IMR-90 (cell line): ENCODE measurements around the gene TGFBRAP1. TPM values are rescaled to one million over a fixed set of nuclear protein-coding genes. Genes with fewer than 3 reads are reported as not detected.

ENCODE experiments used
- ATAC-seq: fragments of 200-7000 bp; cut with Tn5 transposase; 2 replicates; pipeline ENCODE4 v1.9.1; 2020; ENCODE audit warnings: low read depth, mild to moderate bottlenecking, moderate library complexity
- BruUV-seq: library from RNA; stranded (reverse); fragments of 400-500 nt; replicated peaks from 2 replicates; lab custom pipeline; 2021; lab: Mats Ljungman, UMichigan
- CTCF ChIA-PET: fragments of 300-600 bp; formaldehyde crosslinking; extraction: SDS; loops from one replicate; lab custom pipeline; 2021; ENCODE audit warnings: antibody characterized with exemption; lab: Yijun Ruan, JAX
- POLR2A ChIA-PET: fragments of 300-600 bp; sonication (Branson Sonifier 250); formaldehyde crosslinking; loops from one replicate; lab custom pipeline; 2022; ENCODE audit warnings: antibody characterized with exemption; ENCODE audit not compliant: unreplicated experiment; lab: Charles Lee
- DNase-seq: peaks from one replicate; pipeline ENCODE4 v3.0.0; 2013
- H2AFZ ChIP-seq: replicated peaks from 2 replicates; pipeline ENCODE3; 2013; ENCODE audit warnings: low read length, mild to moderate bottlenecking; ENCODE audit not compliant: poor library complexity
- H2AK5ac ChIP-seq: 2 replicates; pipeline ENCODE4 v1.6.1; 2013; ENCODE audit warnings: low read depth, low read length, inconsistent platforms
- H2AK9ac ChIP-seq: replicated peaks from 2 replicates; pipeline ENCODE3; 2013; ENCODE audit warnings: mild to moderate bottlenecking, low read depth, low read length, moderate library complexity; ENCODE audit not compliant: poor library complexity
- H2BK120ac ChIP-seq: 2 replicates; pipeline ENCODE4 v1.6.1; 2013; ENCODE audit warnings: low read depth, low read length, inconsistent platforms
- H2BK15ac ChIP-seq: 3 replicates; pipeline ENCODE4 v1.6.1; 2013; ENCODE audit warnings: low read depth, low read length, inconsistent platforms
- H2BK20ac ChIP-seq: 2 replicates; pipeline ENCODE4 v1.6.1; 2013; ENCODE audit warnings: low read depth, mild to moderate bottlenecking, inconsistent platforms, low read length, moderate library complexity
- H2BK5ac ChIP-seq: 2 replicates; pipeline ENCODE4 v1.6.1; 2013; ENCODE audit warnings: mild to moderate bottlenecking, low read depth, low read length, inconsistent platforms; ENCODE audit not compliant: poor library complexity, severe bottlenecking
- H3K14ac ChIP-seq: replicated peaks from 2 replicates; pipeline ENCODE4 v1.6.1; 2013; ENCODE audit warnings: low read depth, low read length, inconsistent platforms
- H3K18ac ChIP-seq: 2 replicates; pipeline ENCODE4 v1.6.1; 2013; ENCODE audit warnings: low read depth, low read length, control low read depth
- H3K23ac ChIP-seq: 2 replicates; pipeline ENCODE4 v1.6.1; 2013; ENCODE audit warnings: low read depth, low read length, inconsistent platforms
- H3K27ac ChIP-seq: 2 replicates; pipeline ENCODE4 v1.5.1; 2013; ENCODE audit warnings: mild to moderate bottlenecking, control low read depth, low read length; ENCODE audit not compliant: insufficient read depth
- H3K27me3 ChIP-seq: 2 replicates; pipeline ENCODE4 v1.6.1; 2013; ENCODE audit warnings: low read length; ENCODE audit not compliant: control insufficient read depth, insufficient read depth
- H3K36me3 ChIP-seq: 2 replicates; pipeline ENCODE4 v1.6.1; 2013; ENCODE audit warnings: low read length, mixed read lengths; ENCODE audit not compliant: control insufficient read depth, insufficient read depth
- H3K4ac ChIP-seq: 2 replicates; pipeline ENCODE4 v1.6.1; 2013; ENCODE audit warnings: low read depth, low read length, inconsistent platforms
- H3K4me1 ChIP-seq: 2 replicates; pipeline ENCODE4 v1.6.1; 2013; ENCODE audit warnings: low read length, mixed read lengths; ENCODE audit not compliant: control insufficient read depth, insufficient read depth
- H3K4me2 ChIP-seq: 2 replicates; pipeline ENCODE4 v1.6.1; 2013; ENCODE audit warnings: low read depth, mild to moderate bottlenecking, control low read depth, low read length, moderate library complexity
- H3K4me3 ChIP-seq: 2 replicates; pipeline ENCODE4 v1.5.1; 2013; ENCODE audit warnings: low read depth, mild to moderate bottlenecking, control low read depth, low read length, moderate library complexity; ENCODE audit not compliant: insufficient read depth
- H3K56ac ChIP-seq: 2 replicates; pipeline ENCODE4 v1.6.1; 2013; ENCODE audit warnings: low read length, inconsistent platforms; ENCODE audit not compliant: insufficient read depth; ENCODE audit errors: extremely low read depth
- H3K79me1 ChIP-seq, 2 experiments: 2 replicates each; pipeline ENCODE4 v1.6.1; 2013; ENCODE audit warnings: low read length in 2 of 2, inconsistent platforms in 1 of 2, low read depth in 1 of 2
- H3K9ac ChIP-seq: 2 replicates; pipeline ENCODE4 v1.6.1; 2013; ENCODE audit warnings: low read depth, low read length, control low read depth
- H3K9me1 ChIP-seq: 2 replicates; pipeline ENCODE4 v1.6.1; 2013; ENCODE audit warnings: low read length, inconsistent platforms; ENCODE audit not compliant: insufficient read depth
- H3K9me3 ChIP-seq: 2 replicates; pipeline ENCODE4 v1.6.1; 2013; ENCODE audit warnings: low read length; ENCODE audit not compliant: control insufficient read depth, insufficient read depth
- H4K20me1 ChIP-seq: 2 replicates; pipeline ENCODE4 v1.6.1; 2013; ENCODE audit warnings: low read length, inconsistent platforms; ENCODE audit not compliant: insufficient read depth
- H4K5ac ChIP-seq: 2 replicates; pipeline ENCODE4 v1.6.1; 2013; ENCODE audit warnings: mild to moderate bottlenecking, low read depth, low read length, control low read depth
- H4K8ac ChIP-seq, 2 experiments: 2 replicates each; pipeline ENCODE4 v1.6.1; 2013; ENCODE audit warnings: low read depth in 2 of 2, low read length in 2 of 2, control low read depth in 1 of 2, inconsistent platforms in 1 of 2
- H4K91ac ChIP-seq: 2 replicates; pipeline ENCODE4 v1.6.1; 2013; ENCODE audit warnings: low read depth, low read length, inconsistent platforms; ENCODE audit not compliant: insufficient read depth
- BHLHE40 ChIP-seq: fragments of 150-350 bp; IDR thresholded peaks from 2 replicates; pipeline ENCODE4 v1.6.1; 2016; ENCODE audit warnings: mild to moderate bottlenecking, low read depth, low read length
- CEBPB ChIP-seq: IDR thresholded peaks from 2 replicates; pipeline ENCODE4 v1.6.1; 2012; ENCODE audit warnings: low read depth, low read length, improper control_type of control experiment
- CHD1 ChIP-seq: IDR thresholded peaks from 2 replicates; pipeline ENCODE4 v1.6.1; 2012; ENCODE audit warnings: low read depth, low read length, improper control_type of control experiment
- FOS ChIP-seq: fragments of 150-350 bp; IDR thresholded peaks from 2 replicates; pipeline ENCODE4 v1.6.1; 2016; ENCODE audit warnings: low read depth, low read length
- MAFK ChIP-seq: IDR thresholded peaks from 2 replicates; pipeline ENCODE4 v1.6.1; 2012; ENCODE audit warnings: low read depth, low read length, improper control_type of control experiment
- MAZ ChIP-seq: IDR thresholded peaks from 2 replicates; pipeline ENCODE4 v1.6.1; 2012; ENCODE audit warnings: low read depth, mild to moderate bottlenecking, low read length, improper control_type of control experiment, moderate library complexity, borderline replicate concordance
- MXI1 ChIP-seq: IDR thresholded peaks from 2 replicates; pipeline ENCODE4 v1.6.1; 2012; ENCODE audit warnings: low read depth, mild to moderate bottlenecking, low read length, moderate library complexity, borderline replicate concordance
- NFE2L2 ChIP-seq: fragments of 150-350 bp; IDR thresholded peaks from 2 replicates; pipeline ENCODE4 v1.6.1; 2016; ENCODE audit warnings: low read depth, mild to moderate bottlenecking, low read length
- POLR2A ChIP-seq: IDR thresholded peaks from 2 replicates; pipeline ENCODE4 v1.6.1; 2012; ENCODE audit warnings: mild to moderate bottlenecking, low read depth, low read length
- RAD21 ChIP-seq: IDR thresholded peaks from 2 replicates; pipeline ENCODE4 v1.6.1; 2012; ENCODE audit warnings: low read length, improper control_type of control experiment
- RCOR1 ChIP-seq: IDR thresholded peaks from 2 replicates; pipeline ENCODE4 v1.6.1; 2012; ENCODE audit warnings: mild to moderate bottlenecking, low read length, improper control_type of control experiment; ENCODE audit not compliant: insufficient replicate concordance
- RFX5 ChIP-seq: IDR thresholded peaks from 2 replicates; pipeline ENCODE4 v1.8.0; 2012; ENCODE audit warnings: low read depth, mild to moderate bottlenecking, low read length, moderate library complexity
- SMC3 ChIP-seq: fragments of 150-350 bp; IDR thresholded peaks from 2 replicates; pipeline ENCODE4 v1.6.1; 2016; ENCODE audit warnings: low read depth, mild to moderate bottlenecking, antibody characterized with exemption, low read length, moderate library complexity
- WGBS, 2 experiments: methylation state at CpG; one replicate each; pipeline versions ENCODE4 v1.1.5 to v1.1.7; 2013; ENCODE audit warnings: missing lambda C conversion rate in 2 of 2; ENCODE audit not compliant: insufficient read length in 1 of 2; ENCODE audit errors: extremely low coverage in 2 of 2; 5-methylcytosine and 5-hydroxymethylcytosine counted together
- dilution Hi-C: fragments of 300-500 bp; cut with HindIII; formaldehyde crosslinking; loops from one replicate; pipeline ENCODE4 v1.14.3; 2018; ENCODE audit warnings: low sequenced_read_pairs; ENCODE audit not compliant: unreplicated experiment
- in situ Hi-C: fragments of 300-500 bp; cut with MboI; formaldehyde crosslinking; loops from 3 replicates; pipeline ENCODE4 v1.14.3; 2019; ENCODE audit warnings: low sequenced_read_pairs, inconsistent platforms, mixed read lengths
- intact Hi-C: fragments of 100-400 bp; cut with micrococcal nuclease; formaldehyde crosslinking; loops from 2 replicates; pipeline ENCODE4 v1.10.0; 2022
- polyA plus RNA-seq, 3 experiments: library from polyadenylated mRNA; depleted of rRNA; stranded (reverse); fragments of >200 nt; gene quantifications; 2 replicates each; pipeline ENCODE4 v1.2.3, GENCODE V29; 2012; ENCODE audit warnings: low replicate concordance in 1 of 3
- total RNA-seq: library from RNA; depleted of rRNA; stranded (reverse); fragments of >200 nt; gene quantifications from 2 replicates; pipeline ENCODE4 v1.2.3, GENCODE V29; 2012
- TF ChIP-seq, protein P1 (sequence below): fragments of 150-350 bp; IDR thresholded peaks from 2 replicates; pipeline ENCODE4 v1.6.1; 2016; ENCODE audit warnings: low read depth, mild to moderate bottlenecking, low read length, moderate library complexity, borderline replicate concordance
- TF ChIP-seq, protein P2 (sequence below): conservative IDR thresholded peaks from 2 replicates; pipeline ENCODE4 v1.5.1; 2012; ENCODE audit warnings: mild to moderate bottlenecking, low read depth, low read length, improper control_type of control experiment
- TF ChIP-seq, protein P3 (sequence below): fragments of 150-350 bp; IDR thresholded peaks from 2 replicates; pipeline ENCODE4 v1.6.1; 2017; ENCODE audit warnings: mild to moderate bottlenecking, antibody characterized with exemption, low read length, low read depth

The TGFBRAP1 gene
- total and polyA plus RNA-seq, 2 of the 4 experiments (the other 2 are of a cell fraction) = 7.2 to 10.4 TPM

DNA sequence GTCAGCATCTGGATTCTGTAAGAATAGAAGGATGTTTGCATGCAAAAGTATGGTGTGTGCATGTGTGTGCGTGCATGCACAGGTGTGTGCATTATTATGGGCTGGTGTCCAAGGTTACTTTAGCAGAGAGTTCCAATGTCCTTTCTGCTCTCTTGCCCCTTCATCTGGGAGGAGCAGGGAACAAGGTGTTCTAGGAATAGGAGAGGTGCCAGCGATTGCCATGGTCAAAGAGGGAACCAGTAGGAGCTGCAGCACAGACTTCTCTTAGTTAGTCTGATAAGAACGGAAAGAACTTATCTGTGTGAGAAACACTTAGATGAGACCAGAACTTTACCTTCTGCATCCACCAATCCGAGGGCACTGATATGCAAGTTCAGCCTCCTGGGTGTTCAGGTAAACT lies 79.6 kb downstream of the TGFBRAP1 start:
- BruUV-seq = no TSS peak
- TF ChIP-seq RCOR1 (no peak), MAZ (no peak), MAFK (no peak), BHLHE40 (no peak), RAD21 (no peak), NFE2L2 (no peak), MXI1 (no peak), SMC3 (no peak), FOS (no peak), CHD1 (no peak), POLR2A (no peak), CEBPB (no peak), RFX5 (no peak)
- TF ChIP-seq, protein P1, sequence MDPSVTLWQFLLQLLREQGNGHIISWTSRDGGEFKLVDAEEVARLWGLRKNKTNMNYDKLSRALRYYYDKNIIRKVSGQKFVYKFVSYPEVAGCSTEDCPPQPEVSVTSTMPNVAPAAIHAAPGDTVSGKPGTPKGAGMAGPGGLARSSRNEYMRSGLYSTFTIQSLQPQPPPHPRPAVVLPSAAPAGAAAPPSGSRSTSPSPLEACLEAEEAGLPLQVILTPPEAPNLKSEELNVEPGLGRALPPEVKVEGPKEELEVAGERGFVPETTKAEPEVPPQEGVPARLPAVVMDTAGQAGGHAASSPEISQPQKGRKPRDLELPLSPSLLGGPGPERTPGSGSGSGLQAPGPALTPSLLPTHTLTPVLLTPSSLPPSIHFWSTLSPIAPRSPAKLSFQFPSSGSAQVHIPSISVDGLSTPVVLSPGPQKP = no peak
- TF ChIP-seq, protein P2, sequence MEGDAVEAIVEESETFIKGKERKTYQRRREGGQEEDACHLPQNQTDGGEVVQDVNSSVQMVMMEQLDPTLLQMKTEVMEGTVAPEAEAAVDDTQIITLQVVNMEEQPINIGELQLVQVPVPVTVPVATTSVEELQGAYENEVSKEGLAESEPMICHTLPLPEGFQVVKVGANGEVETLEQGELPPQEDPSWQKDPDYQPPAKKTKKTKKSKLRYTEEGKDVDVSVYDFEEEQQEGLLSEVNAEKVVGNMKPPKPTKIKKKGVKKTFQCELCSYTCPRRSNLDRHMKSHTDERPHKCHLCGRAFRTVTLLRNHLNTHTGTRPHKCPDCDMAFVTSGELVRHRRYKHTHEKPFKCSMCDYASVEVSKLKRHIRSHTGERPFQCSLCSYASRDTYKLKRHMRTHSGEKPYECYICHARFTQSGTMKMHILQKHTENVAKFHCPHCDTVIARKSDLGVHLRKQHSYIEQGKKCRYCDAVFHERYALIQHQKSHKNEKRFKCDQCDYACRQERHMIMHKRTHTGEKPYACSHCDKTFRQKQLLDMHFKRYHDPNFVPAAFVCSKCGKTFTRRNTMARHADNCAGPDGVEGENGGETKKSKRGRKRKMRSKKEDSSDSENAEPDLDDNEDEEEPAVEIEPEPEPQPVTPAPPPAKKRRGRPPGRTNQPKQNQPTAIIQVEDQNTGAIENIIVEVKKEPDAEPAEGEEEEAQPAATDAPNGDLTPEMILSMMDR = no peak
- TF ChIP-seq, protein P3, sequence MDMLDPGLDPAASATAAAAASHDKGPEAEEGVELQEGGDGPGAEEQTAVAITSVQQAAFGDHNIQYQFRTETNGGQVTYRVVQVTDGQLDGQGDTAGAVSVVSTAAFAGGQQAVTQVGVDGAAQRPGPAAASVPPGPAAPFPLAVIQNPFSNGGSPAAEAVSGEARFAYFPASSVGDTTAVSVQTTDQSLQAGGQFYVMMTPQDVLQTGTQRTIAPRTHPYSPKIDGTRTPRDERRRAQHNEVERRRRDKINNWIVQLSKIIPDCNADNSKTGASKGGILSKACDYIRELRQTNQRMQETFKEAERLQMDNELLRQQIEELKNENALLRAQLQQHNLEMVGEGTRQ = no peak
- Histone ChIP-seq H4K91ac (no peak overlapping the region), H4K8ac (no peak overlapping the region), H3K14ac (no peak overlapping the region), H3K56ac (no peak overlapping the region), H2BK15ac (no peak overlapping the region), H3K4me3 (no peak overlapping the region), H3K27ac (no peak overlapping the region), H2AFZ (no peak overlapping the region), H3K9ac (no peak overlapping the region), H2BK120ac (no peak overlapping the region), H2BK5ac (no peak overlapping the region), H3K4me1 (no peaks in the 10 kb centered on the region), H2AK5ac (no peak overlapping the region), H2AK9ac (no peak overlapping the region), H3K4ac (no peak overlapping the region), H2BK20ac (no peak overlapping the region), H4K20me1 (no peaks in the 10 kb centered on the region), H3K23ac (no peak overlapping the region), H3K4me2 (no peak overlapping the region), H3K9me1 (no peaks in the 10 kb centered on the region), H3K36me3 (no peaks in the 10 kb centered on the region), H3K27me3 (peaks cover 11% of the 10 kb centered on the region; the same call in 1 of the 2 replicates), H3K18ac (no peak overlapping the region), H3K9me3 (no peaks in the 10 kb centered on the region), H3K79me1 (no peaks in the 10 kb centered on the region), H4K5ac (no peak overlapping the region)
- in situ Hi-C loops (no loop called here), dilution Hi-C loops (no loop called here), intact Hi-C loops (no loop called here)
- WGBS, 2 experiments = no CpG with 5 or more reads among the region's 4 CpGs
- POLR2A ChIA-PET = no interaction called here
- DNase-seq (no peak), ATAC-seq (no peak)
- CTCF ChIA-PET = no interaction called here
